Subcutaneous abdominal adipose tissue (tissue), 5 donors: ENCODE data around the gene FOXP3.

Experiments
- H3K27ac ChIP-seq: one replicate; pipeline ENCODE4 v1.7.0; 2013; ENCODE audit warnings: low read depth, mild to moderate bottlenecking, inconsistent platforms, low read length, moderate library complexity
- H3K27me3 ChIP-seq, 5 donors: one replicate each; pipeline ENCODE4 v1.7.0; 2013; ENCODE audit warnings: low read length in 5 of 5, inconsistent platforms in 1 of 5; ENCODE audit not compliant: control insufficient read depth in 5 of 5, insufficient read depth in 4 of 5
- H3K36me3 ChIP-seq, 5 donors: one replicate each; pipeline ENCODE4 v1.7.0; 2013; ENCODE audit warnings: low read length in 5 of 5; ENCODE audit not compliant: control insufficient read depth in 5 of 5, insufficient read depth in 5 of 5
- H3K4me1 ChIP-seq, 5 donors: one replicate each; pipeline ENCODE4 v1.7.0; 2013; ENCODE audit warnings: low read length in 5 of 5, mild to moderate bottlenecking in 3 of 5, moderate library complexity in 1 of 5; ENCODE audit not compliant: control insufficient read depth in 5 of 5, insufficient read depth in 5 of 5
- H3K4me3 ChIP-seq, 5 donors: one replicate each; pipeline ENCODE4 v1.7.0; 2013; ENCODE audit warnings: low read length in 5 of 5, low read depth in 1 of 5
- H3K9ac ChIP-seq, 5 donors: one replicate each; pipeline ENCODE4 v1.7.0; 2013; ENCODE audit warnings: low read length in 5 of 5, mild to moderate bottlenecking in 4 of 5, moderate library complexity in 3 of 5
- H3K9me3 ChIP-seq, 5 donors: one replicate each; pipeline ENCODE4 v1.7.0; 2013; ENCODE audit warnings: low read length in 5 of 5; ENCODE audit not compliant: control insufficient read depth in 5 of 5
- donor health status: healthy.
- donor health status: healthy.
- donor health status: healthy.
- donor health status: healthy.
- donor health status: healthy.

Gene FOXP3

DNA sequence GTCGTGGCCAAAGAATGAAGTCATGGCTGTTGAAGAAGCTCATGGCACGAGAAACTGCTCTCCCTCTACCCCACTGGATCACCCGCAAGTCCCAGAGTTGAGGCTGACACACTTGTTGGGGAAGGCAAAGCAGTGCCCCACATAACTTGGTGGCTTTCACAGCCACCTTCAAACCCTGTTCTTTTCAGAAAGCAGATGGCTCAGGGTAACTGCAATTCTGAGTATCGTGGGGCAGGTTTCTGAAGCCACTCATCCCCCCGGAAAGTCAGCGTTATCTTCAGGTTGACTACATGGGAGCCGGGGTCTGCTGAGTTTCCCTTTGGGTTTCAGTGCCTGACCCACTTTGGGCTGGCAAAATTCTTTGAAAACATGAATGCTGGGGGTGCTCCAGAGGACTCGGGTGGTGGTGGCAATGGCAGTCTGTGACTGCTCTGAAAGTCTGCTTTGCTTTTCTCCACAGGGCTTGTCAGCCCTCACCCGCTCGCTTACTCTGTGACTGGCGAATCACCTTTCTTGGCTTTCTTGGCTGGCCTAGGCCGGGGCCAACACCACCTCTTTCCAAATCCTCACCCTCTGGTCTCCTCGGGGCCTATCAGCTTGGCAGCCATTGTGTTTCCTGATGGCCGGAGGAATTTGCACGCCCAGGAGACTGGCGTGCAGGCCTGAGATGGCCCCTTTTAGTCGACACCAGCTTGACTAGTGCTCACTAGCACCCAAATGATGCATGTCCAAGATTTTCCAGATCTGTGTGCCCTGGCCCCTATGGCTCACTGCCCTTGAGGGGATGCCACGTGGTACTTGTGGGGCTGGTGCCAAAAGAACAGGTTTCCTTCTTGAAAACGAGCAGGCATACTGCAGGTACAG lies 12.4 kb upstream of the FOXP3 start:
- peaks cover 0 to 8% (median 5%) of the 10 kb centered on the region in 5 donors for H3K27me3 ChIP-seq
- H3K36me3 ChIP-seq = no peaks in the 10 kb centered on the region
- no peak overlapping the region for H3K4me3 ChIP-seq
- H3K4me1 ChIP-seq = peaks cover 0 to 11% (median 8%) of the 10 kb centered on the region in 5 donors
- no peaks in the 10 kb centered on the region for H3K9me3 ChIP-seq
- H3K27ac ChIP-seq = no peak overlapping the region
- no peak overlapping the region for H3K9ac ChIP-seq

DNA sequence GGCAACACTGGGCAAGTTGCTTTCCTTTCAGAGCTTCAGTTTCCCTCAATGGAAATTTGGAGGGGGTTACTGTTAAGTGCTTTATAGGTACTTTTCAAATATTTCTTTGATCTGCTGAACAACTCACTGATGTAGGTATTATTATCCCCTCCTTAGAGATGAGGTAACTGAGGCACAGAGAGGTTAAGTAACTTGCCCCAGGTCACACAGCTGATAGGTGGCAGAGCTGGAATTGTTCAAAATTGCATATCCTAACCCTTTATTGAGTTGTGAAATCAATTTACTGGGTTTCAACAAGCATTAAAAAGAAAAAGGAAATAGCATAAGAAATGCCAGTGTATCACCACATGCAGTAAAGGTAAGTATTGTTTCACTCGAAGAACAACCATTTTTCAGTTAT lies 11.7 kb upstream of the FOXP3 start:
- Histone ChIP-seq H3K27ac (no peak overlapping the region), H3K4me3 (no peak overlapping the region), H3K9ac (no peak overlapping the region), H3K4me1 (peaks cover 0 to 15% (median 11%) of the 10 kb centered on the region in 5 donors), H3K9me3 (no peaks in the 10 kb centered on the region), H3K27me3 (peaks cover 0 to 8% (median 2%) of the 10 kb centered on the region in 5 donors), H3K36me3 (no peaks in the 10 kb centered on the region)

DNA sequence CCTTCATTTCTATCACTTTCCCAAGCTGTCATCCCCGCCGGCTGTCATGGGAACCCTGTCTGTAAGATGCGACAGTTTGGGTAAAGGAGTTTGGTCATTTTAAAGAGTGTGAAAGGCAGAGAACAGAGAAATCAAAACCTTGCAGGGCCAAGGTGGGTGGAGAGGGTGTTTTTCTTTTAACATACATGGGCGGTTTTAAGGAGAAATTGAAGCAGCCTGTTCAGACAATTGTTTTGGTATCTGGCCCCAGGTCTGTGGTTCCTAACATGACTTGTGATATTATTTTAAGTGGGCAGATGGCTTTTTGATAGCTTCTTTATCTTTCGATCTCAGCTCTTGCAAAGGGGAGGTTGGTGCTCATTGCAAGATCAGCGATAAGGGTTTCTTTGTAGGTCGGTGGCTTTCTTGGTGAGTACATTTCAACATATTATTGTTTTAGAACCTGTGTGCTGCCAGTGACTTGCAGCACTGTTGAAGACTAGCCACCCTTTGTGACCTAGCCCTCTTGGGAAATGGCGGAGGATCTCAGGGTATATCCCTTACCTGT lies 8.7 kb upstream of the FOXP3 start:
- Histone ChIP-seq H3K4me1 (peaks cover 0 to 33% (median 26%) of the 10 kb centered on the region in 5 donors), H3K9me3 (no peaks in the 10 kb centered on the region), H3K27ac (no peak overlapping the region), H3K9ac (no peak overlapping the region), H3K36me3 (no peaks in the 10 kb centered on the region), H3K4me3 (no peak overlapping the region), H3K27me3 (peaks cover 0 to 8% (median 2%) of the 10 kb centered on the region in 5 donors)

DNA sequence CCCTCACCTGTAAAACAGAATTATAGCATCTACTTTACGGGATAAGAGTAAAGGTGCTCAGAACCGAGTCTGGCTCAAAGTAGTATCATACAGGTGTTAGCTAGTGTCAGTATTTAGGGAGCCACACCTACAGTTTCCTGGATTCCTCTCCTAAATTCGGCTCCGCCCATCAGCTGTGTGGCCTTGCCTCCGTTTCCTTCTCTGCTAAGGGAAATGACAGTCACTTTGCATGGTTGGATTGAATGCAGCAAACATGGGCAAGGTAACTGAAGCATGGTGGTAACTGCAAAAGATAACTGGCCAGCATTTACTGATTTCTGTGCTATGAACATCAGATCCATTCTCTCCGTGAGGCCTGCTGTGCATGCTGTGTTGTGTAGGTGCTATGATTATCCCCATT lies 7.9 kb upstream of the FOXP3 start:
- H3K27ac ChIP-seq = no peak overlapping the region
- no peak overlapping the region for H3K4me3 ChIP-seq
- no peak overlapping the region for H3K9ac ChIP-seq
- H3K27me3 ChIP-seq = peaks cover 0 to 8% (median 2%) of the 10 kb centered on the region in 5 donors
- H3K36me3 ChIP-seq = no peaks in the 10 kb centered on the region
- peaks cover 0 to 34% (median 26%) of the 10 kb centered on the region in 5 donors for H3K4me1 ChIP-seq
- H3K9me3 ChIP-seq = no peaks in the 10 kb centered on the region

DNA sequence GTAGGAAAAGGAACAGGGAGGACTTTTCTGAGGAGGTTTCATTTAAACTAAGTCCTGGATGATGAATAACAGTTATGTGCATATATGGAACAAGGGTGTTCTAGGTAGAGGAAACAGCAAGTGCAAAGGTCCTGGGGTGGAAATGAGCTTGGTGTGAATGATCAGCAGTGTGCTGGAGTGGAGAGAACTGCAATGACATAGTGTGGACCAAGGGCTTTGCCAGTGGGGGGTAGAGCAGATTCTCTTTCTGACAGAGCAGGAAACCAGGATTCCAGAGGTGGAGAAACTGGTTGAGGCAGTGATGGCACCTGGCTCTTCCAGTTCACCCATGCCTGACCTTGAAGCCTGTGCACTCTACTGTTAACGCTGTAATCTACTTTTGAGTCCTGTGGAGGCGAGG lies 6.8 kb upstream of the FOXP3 start:
- Histone ChIP-seq H3K9ac (no peak overlapping the region), H3K27me3 (peaks cover 0 to 10% (median 2%) of the 10 kb centered on the region in 5 donors), H3K36me3 (no peaks in the 10 kb centered on the region), H3K4me3 (no peak overlapping the region), H3K27ac (no peak overlapping the region), H3K4me1 (peaks cover 0 to 34% (median 24%) of the 10 kb centered on the region in 5 donors), H3K9me3 (no peaks in the 10 kb centered on the region)

DNA sequence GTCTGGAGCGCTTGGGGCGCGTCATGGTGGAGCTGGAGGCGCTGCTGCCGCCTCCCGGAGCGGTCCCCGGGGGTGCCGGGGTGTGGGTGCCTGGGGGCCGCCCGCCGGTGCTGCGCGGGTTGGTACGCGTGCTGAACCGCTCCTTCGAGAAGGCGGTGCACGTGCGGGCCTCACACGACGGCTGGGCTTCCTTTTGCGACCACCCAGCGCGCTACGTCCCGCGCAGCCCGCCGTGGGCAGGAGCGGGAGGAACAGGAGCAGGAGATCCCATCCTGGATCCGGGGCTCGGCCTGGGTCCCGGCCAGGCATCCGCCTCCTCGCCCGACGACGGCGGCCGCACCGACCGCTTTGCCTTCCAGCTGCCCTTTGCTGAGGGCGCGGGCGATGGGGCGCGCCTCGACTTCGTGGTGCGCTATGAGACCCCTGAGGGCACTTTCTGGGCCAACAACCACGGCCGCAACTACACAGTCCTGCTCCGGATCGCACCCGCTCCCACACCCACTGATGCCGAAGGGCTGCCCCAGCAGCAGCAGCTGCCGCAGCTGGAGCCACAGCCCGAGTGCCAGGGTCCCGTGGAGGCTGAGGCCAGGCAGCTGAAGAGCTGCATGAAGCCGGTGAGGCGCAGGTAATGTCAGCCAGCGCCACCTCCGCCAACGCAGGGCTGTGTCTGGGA lies 5.9 kb upstream of the FOXP3 start:
- Histone ChIP-seq H3K36me3 (no peaks in the 10 kb centered on the region), H3K9ac (peak overlapping the region in 3 of 5 donors; percentile 34 to 62 (median 44)), H3K4me1 (peaks cover 0 to 34% (median 24%) of the 10 kb centered on the region in 5 donors), H3K27ac (no peak overlapping the region), H3K27me3 (peaks cover 0 to 14% (median 2%) of the 10 kb centered on the region in 5 donors), H3K9me3 (no peaks in the 10 kb centered on the region), H3K4me3 (peak overlapping the region in 4 of 5 donors; percentile 51 to 75 (median 64))

DNA sequence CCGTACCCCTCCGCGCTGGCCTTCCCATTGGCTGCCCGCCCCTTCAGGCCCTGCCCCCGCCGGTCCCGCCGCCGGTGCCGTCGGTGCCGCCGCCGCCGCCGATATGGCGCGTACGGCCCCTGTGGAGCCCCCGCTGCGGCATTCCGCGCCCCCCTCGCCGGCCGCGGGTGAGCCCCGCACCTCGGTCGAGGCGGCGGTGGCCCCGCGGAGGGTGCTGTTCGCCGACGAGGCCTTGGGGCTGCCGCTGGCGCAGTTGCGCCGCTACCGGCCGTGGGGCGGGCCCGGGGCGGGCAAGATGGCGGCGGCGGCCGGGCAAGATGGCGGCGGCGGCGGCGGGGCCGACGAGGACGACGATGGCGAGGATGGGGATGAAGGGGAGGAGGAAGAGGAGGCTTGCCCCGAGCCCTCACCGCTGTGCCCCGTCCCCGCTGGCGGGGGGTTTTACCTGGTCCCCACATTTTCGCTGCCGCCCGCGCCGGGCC lies 5.3 kb upstream of the FOXP3 start, which contains the start of gene PPP1R3F:
PPP1R3F (plus strand) TSS at position 27 of the 482 bp plus-strand sequence; CDS start at position 104, 77 bp downstream.
- no peaks in the 10 kb centered on the region for H3K36me3 ChIP-seq
- peak within 1 kb of the TSS; percentile 54 to 82 (median 72) for H3K9ac ChIP-seq
- H3K27me3 ChIP-seq = peaks cover 0 to 11% (median 2%) of the 10 kb centered on the region in 5 donors
- peaks cover 0 to 34% (median 24%) of the 10 kb centered on the region in 5 donors for H3K4me1 ChIP-seq
- peak within 1 kb of the TSS; percentile 88 for H3K27ac ChIP-seq
- H3K9me3 ChIP-seq = no peaks in the 10 kb centered on the region
- peak within 1 kb of the TSS; percentile 68 to 88 (median 75) for H3K4me3 ChIP-seq

DNA sequence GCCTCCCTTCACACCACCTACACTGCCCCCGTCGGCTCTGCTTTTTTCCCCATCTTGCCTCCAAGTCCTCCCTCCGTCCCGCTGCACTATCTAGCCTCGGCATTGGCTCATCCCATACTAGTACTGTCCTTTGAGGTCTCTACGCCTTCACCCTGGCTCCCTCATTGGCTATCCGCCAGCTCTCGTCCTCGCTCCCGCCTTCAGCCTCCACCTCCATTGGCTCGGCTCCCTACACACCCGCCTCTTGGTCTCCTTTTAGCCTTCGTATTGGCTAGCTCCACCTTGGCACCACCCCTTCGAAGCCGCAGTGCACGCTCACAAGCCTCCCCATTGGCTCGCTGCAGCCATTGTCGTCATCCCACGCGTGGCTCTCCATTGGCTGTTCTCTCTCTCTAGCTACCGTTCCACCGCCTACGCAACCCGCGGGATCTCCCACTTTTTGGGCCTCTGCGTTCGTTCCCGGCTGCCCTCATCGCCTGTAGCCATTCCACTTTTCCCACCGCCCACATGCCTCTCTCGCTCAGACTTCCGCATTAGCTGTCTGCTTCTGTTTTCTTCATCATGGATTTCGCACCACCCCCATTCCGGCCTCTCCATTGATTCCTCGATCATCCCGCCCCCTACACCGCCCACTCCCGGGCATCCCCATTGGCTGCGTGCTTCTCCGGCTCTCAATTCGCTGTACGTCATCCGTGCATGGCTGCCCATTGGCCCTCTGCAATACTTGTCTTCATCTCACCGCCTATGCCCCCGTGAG lies 4.7 kb upstream of the FOXP3 start:
- H3K4me3 ChIP-seq = peak overlapping the region; percentile 68 to 88 (median 75)
- H3K36me3 ChIP-seq = no peaks in the 10 kb centered on the region
- peak overlapping the region; percentile 54 to 82 (median 72) for H3K9ac ChIP-seq
- H3K9me3 ChIP-seq = no peaks in the 10 kb centered on the region
- peaks cover 0 to 34% (median 24%) of the 10 kb centered on the region in 5 donors for H3K4me1 ChIP-seq
- peaks cover 0 to 11% (median 0%) of the 10 kb centered on the region in 5 donors for H3K27me3 ChIP-seq
- peak overlapping the region; percentile 88 for H3K27ac ChIP-seq

DNA sequence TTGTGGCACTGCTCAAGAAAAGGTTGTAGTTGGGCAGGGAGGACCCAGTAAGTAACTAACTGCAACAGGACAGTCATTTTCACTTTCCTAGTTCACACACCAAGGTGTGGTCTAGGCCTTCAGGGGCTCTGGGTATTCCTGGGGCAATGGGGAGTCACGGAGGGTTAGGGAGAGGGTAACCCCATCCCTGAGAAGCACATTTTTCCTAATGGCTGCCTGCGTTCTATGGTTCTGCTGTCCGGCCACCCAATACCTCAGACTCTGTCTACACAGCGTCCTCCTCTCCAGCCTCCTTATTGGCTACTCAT lies 4.1 kb upstream of the FOXP3 start:
- Histone ChIP-seq H3K4me1 (peaks cover 0 to 34% (median 24%) of the 10 kb centered on the region in 5 donors), H3K27ac (peak overlapping the region; percentile 56), H3K9ac (peak overlapping the region in 3 of 5 donors; percentile 4 to 54 (median 50)), H3K27me3 (peaks cover 0 to 11% (median 0%) of the 10 kb centered on the region in 5 donors), H3K4me3 (peak overlapping the region; percentile 54 to 79 (median 72)), H3K9me3 (no peaks in the 10 kb centered on the region), H3K36me3 (no peaks in the 10 kb centered on the region)
